ENCODE data around the gene MST1.

- TF ChIP-seq POLR2AphosphoS5 (IDR thresholded peaks at IDR 0.05) (peak in 2 of 3 donors; percentile 40 to 57), CTCF (IDR thresholded peaks at IDR 0.05) (peak; percentile 42 to 81 (median 61))
Observed at GRCh38 chr3:49719214-49719884, 30.1 kb upstream of the MST1 start, which contains the start of gene AMIGO3.

Measured in breast epithelium (tissue), 3 donors.